Vagina (tissue), 2 donors: ENCODE data around the gene GJB4.

Experiments used
- POLR2A ChIP-seq, 2 donors: fragments of 450-650 bp; IDR thresholded peaks; one replicate each; pipeline ENCODE4 v1.6.1; 2017; ENCODE audit warnings: antibody characterized with exemption in 2 of 2, mild to moderate bottlenecking in 2 of 2, moderate library complexity in 2 of 2
- TF ChIP-seq, protein P1 (sequence below), 3 experiments: fragments of 450-650 bp in 2 of 3; fragments of 200-600 bp in 1 of 3; sonication (generic) in 1 of 3; IDR thresholded peaks; one replicate each; pipeline ENCODE4 v1.5.1; 2017 to 2019; ENCODE audit warnings: antibody characterized with exemption in 3 of 3, mild to moderate bottlenecking in 2 of 3, moderate library complexity in 2 of 3

DNA sequence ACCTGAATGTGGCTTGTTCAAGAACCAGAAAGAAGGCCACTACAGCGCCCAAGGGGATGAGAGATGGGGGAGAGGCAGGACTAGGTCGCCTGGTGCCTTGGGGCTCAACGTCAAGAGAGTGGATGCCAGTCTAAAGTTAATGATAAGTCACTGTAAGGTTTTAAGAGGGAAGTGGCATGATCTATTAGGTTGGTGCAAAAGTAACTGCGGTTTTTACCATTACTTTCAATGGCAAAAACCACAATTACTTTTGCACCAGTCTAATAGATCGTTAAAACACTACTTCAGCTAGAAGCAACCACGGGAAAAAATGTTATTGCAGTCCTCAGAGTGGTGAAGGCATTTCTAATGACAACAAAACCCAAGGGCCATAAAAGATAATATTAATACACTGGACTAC, 18.8 kb downstream of the GJB4 start:
- TF ChIP-seq POLR2A (IDR thresholded peaks at IDR 0.05) = no peak
- TF ChIP-seq, protein P1, sequence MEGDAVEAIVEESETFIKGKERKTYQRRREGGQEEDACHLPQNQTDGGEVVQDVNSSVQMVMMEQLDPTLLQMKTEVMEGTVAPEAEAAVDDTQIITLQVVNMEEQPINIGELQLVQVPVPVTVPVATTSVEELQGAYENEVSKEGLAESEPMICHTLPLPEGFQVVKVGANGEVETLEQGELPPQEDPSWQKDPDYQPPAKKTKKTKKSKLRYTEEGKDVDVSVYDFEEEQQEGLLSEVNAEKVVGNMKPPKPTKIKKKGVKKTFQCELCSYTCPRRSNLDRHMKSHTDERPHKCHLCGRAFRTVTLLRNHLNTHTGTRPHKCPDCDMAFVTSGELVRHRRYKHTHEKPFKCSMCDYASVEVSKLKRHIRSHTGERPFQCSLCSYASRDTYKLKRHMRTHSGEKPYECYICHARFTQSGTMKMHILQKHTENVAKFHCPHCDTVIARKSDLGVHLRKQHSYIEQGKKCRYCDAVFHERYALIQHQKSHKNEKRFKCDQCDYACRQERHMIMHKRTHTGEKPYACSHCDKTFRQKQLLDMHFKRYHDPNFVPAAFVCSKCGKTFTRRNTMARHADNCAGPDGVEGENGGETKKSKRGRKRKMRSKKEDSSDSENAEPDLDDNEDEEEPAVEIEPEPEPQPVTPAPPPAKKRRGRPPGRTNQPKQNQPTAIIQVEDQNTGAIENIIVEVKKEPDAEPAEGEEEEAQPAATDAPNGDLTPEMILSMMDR (IDR thresholded peaks at IDR 0.05) = no peak
